ENCODE measurements around the gene MTHFD2. TPM values are rescaled to one million over a fixed set of nuclear protein-coding genes. Genes with fewer than 3 reads are reported as not detected.

MTHFD2 gene
- total RNA-seq, 4 donors from 2014 or later, result 9.0 to 34.8 (median 20.9) TPM

DNA sequence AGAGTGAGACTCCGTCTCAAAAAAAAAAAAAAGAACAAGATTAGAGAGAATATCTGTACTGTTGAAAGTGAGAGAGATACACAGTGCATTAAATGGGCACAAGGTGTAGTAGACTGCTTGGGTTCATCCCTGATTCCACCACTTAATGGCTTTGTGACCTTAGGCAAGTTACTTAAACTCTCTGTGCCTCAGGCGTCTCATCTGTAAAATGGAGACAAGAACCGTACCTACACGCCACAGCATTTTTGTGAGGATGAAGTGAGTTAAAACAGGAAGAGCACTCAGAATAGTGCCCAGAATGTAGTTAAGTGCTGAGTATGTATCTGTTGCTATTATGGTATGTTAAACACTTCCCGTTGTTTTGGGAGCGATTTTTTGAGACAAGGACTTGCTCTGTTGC, 64.3 kb downstream of the MTHFD2 start:
- TF ChIP-seq, protein P1, sequence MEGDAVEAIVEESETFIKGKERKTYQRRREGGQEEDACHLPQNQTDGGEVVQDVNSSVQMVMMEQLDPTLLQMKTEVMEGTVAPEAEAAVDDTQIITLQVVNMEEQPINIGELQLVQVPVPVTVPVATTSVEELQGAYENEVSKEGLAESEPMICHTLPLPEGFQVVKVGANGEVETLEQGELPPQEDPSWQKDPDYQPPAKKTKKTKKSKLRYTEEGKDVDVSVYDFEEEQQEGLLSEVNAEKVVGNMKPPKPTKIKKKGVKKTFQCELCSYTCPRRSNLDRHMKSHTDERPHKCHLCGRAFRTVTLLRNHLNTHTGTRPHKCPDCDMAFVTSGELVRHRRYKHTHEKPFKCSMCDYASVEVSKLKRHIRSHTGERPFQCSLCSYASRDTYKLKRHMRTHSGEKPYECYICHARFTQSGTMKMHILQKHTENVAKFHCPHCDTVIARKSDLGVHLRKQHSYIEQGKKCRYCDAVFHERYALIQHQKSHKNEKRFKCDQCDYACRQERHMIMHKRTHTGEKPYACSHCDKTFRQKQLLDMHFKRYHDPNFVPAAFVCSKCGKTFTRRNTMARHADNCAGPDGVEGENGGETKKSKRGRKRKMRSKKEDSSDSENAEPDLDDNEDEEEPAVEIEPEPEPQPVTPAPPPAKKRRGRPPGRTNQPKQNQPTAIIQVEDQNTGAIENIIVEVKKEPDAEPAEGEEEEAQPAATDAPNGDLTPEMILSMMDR (IDR thresholded peaks at IDR 0.05), result no peak
- no peak for TF ChIP-seq POLR2A (IDR thresholded peaks at IDR 0.05)
- Histone ChIP-seq H3K36me3 (peaks cover 0 to 4% of the 10 kb centered on the region in 2 donors), H3K4me1 (peaks cover 4 to 6% of the 10 kb centered on the region in 2 donors), H3K27me3 (no peaks in the 10 kb centered on the region), H3K27ac (no peak overlapping the region), H3K4me3 (replicated peaks in 1 of 3) (no peak overlapping the region), H3K9me3 (no peaks in the 10 kb centered on the region)
- no peak for DNase-seq
- intact Hi-C loops (cut with DNase I), result no loop called here
- 95 to 96% methylated on average over 6 of the region's 6 CpGs for WGBS, 2 donors

DNA sequence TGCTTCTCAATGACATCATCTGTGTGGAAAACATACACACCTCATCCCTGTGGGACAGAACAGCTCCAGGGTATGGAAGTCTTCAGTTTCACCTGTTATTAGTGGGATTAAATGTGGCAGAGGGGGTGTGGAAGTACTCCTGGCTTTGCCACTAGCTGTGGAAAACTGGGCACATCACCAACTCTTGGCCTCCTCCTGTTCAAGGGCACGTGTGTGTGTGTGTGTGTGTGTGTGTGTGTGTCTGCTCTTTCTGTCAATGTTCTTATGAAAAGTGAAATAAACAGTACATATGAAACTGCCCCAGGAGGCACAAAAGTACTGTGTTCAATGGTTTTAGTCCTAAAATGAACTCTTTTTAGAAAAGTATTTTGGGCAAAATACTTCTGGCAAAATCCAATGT, 65.9 kb downstream of the MTHFD2 start:
- WGBS, 2 donors, result 65 to 73% methylated on average over 1 of the region's 1 CpG
- H3K27ac ChIP-seq, result no peak overlapping the region
- peaks cover 4 to 6% of the 10 kb centered on the region in 2 donors for H3K4me1 ChIP-seq
- no peaks in the 10 kb centered on the region for H3K27me3 ChIP-seq
- peaks cover 0 to 4% of the 10 kb centered on the region in 2 donors for H3K36me3 ChIP-seq
- DNase-seq, result no peak
- intact Hi-C loops (cut with DNase I), result no loop called here
- H3K9me3 ChIP-seq, result no peaks in the 10 kb centered on the region
- no peak for TF ChIP-seq POLR2A (IDR thresholded peaks at IDR 0.05)
- TF ChIP-seq, protein P1 (IDR thresholded peaks at IDR 0.05), result no peak
- H3K4me3 ChIP-seq (replicated peaks in 1 of 3), result no peak overlapping the region

DNA sequence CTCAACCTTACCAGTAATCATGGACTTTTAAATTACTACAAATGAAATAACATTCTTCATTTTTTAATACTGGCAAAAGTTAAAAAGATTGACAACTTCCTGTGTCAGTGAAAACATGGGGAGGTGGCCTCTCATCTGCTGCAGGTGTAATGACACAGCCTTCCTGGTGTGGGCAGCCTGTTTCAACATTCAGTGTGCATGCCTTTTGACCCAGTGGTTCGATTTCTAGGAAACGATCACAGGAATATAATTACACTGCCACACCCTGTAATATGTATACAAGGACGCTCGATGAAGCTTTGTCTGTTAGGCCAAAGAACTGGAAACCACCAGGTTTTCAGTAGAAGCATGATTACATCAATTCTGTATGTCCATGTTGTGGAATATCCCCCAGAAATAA, 68.7 kb downstream of the MTHFD2 start:
- TF ChIP-seq, protein P1 (IDR thresholded peaks at IDR 0.05), result peak in 5 of 6 experiments; percentile 54 to 87 (median 72)
- TF ChIP-seq POLR2A (IDR thresholded peaks at IDR 0.05), result no peak
- intact Hi-C loops (cut with DNase I), result no loop called here
- 34% methylated on average over 4 of the region's 4 CpGs for WGBS, 2 donors

More for the DNA sequence above, 68.7 kb downstream of the MTHFD2 start:
- Histone ChIP-seq H3K4me1 (peaks cover 6 to 20% of the 10 kb centered on the region in 2 donors), H3K9me3 (no peaks in the 10 kb centered on the region), H3K36me3 (no peaks in the 10 kb centered on the region), H3K27me3 (no peaks in the 10 kb centered on the region), H3K4me3 (replicated peaks in 1 of 3) (no peak overlapping the region), H3K27ac (no peak overlapping the region)
- DNase-seq, result peak; percentile 57 to 58

Other genes with a start within 250 kb of the MTHFD2 start
- gene TET3, start 213.7 kb upstream of the MTHFD2 start, total RNA-seq, result 10 to 100 TPM in 1 of 4 donors, 1 to 10 TPM in 3; 6.4 to 10.8 (median 7.5) TPM
- 10 to 100 TPM; 16.4 to 94.2 (median 78.6) TPM for gene BOLA3, start 50.7 kb upstream of the MTHFD2 start, total RNA-seq
- 100 to 1,000 TPM in 3 of 4 donors, 10 to 100 TPM in 1; 92.4 to 117 (median 106) TPM for gene MOB1A, start 19.7 kb upstream of the MTHFD2 start, total RNA-seq
- 10 to 100 TPM; 18.3 to 94.5 (median 59.8) TPM for gene SLC4A5, start 144.8 kb downstream of the MTHFD2 start, total RNA-seq
- 100 to 1,000 TPM in 3 of 4 donors, 10 to 100 TPM in 1; 82.6 to 124 (median 108) TPM for gene DCTN1, start 181.7 kb downstream of the MTHFD2 start, total RNA-seq
- 1 to 10 TPM; 2.3 to 3.4 (median 3.1) TPM for gene C2orf81, start 223.0 kb downstream of the MTHFD2 start, total RNA-seq
- gene WDR54, start 223.1 kb downstream of the MTHFD2 start, total RNA-seq, result 10 to 100 TPM in 3 of 4 donors, 1 to 10 TPM in 1; 6.5 to 19.3 (median 13.6) TPM
- gene RTKN, start 243.3 kb downstream of the MTHFD2 start, total RNA-seq, result 10 to 100 TPM; 24.5 to 41.9 (median 35.6) TPM